ENCODE results near the gene PIP5K1B.

- no peak for TF ChIP-seq SUZ12 (IDR thresholded peaks at IDR 0.05; ENCODE audit: extremely low read depth, insufficient read depth, insufficient read length)
- TF ChIP-seq YY1 (IDR thresholded peaks at IDR 0.05; ENCODE audit: insufficient read depth, insufficient read length) = no peak
These were observed 165.0 kb downstream of the PIP5K1B start for GRCh38 chr9:68870086-68870485.

Data from NT2/D1 (cell line).